AG04450 (cell line): Measurements from ENCODE around the gene A3GALT2. TPM values are rescaled to one million over a fixed set of nuclear protein-coding genes. Genes with fewer than 3 reads are reported as not detected.

Experiments used
- CTCF ChIA-PET: fragments of 300-600, 350-600 bp; formaldehyde crosslinking; extraction: SDS; loops from one replicate; lab custom pipeline; 2022; ENCODE audit warnings: antibody characterized with exemption, inconsistent platforms; lab: Charles Lee
- POLR2A ChIA-PET: fragments of 350-600 bp; formaldehyde crosslinking; extraction: SDS; loops from one replicate; lab custom pipeline; 2021; ENCODE audit warnings: antibody characterized with exemption, inconsistent platforms; lab: Yijun Ruan, JAX
- DNase-seq: peaks from one replicate; pipeline ENCODE4 v3.0.0-alpha.2; 2011; ENCODE audit warnings: low read depth, low spot score
- H3K27ac ChIP-seq: one replicate; pipeline ENCODE4 v1.5.1; 2012; ENCODE audit warnings: low read depth, low read length, control low read depth
- H3K27me3 ChIP-seq: one replicate; pipeline ENCODE4 v1.6.0; 2012; ENCODE audit warnings: low read length; ENCODE audit not compliant: control insufficient read depth, insufficient read depth
- H3K4me3 ChIP-seq: 2 replicates; pipeline ENCODE4 v1.5.1; 2011; ENCODE audit warnings: mild to moderate bottlenecking, low read depth, low read length, control low read depth
- H3K9me3 ChIP-seq: 2 replicates; pipeline ENCODE4 v1.5.1; 2012; ENCODE audit warnings: low read length; ENCODE audit not compliant: control insufficient read depth, insufficient read depth
- polyA plus RNA-seq: library from polyadenylated mRNA; depleted of rRNA; stranded (reverse); fragments of >200 nt; gene quantifications from 2 replicates; pipeline ENCODE4 v1.2.3, GENCODE V29; 2011
- TF ChIP-seq, protein P1 (sequence below): IDR thresholded peaks from 2 replicates; pipeline ENCODE4 v1.5.1; 2011; ENCODE audit warnings: low read depth, low read length, control low read depth, inconsistent platforms

The A3GALT2 gene
- polyA plus RNA-seq, 1 experiment: not detected

- Histone ChIP-seq H3K27ac (no peak overlapping the region), H3K4me3 (no peak overlapping the region), H3K9me3 (no peaks in the 10 kb centered on the region), H3K27me3 (no peaks in the 10 kb centered on the region)
- no peak for DNase-seq
- ChIA-PET CTCF (interaction anchor here (1.5 to 2.1 kb wide), 2 partner anchors 13 to 153 kb away, joined by 3 to 6 read pairs; no protein-coding TSS in a partner anchor), POLR2A (no interaction called here)
- TF ChIP-seq, protein P1, sequence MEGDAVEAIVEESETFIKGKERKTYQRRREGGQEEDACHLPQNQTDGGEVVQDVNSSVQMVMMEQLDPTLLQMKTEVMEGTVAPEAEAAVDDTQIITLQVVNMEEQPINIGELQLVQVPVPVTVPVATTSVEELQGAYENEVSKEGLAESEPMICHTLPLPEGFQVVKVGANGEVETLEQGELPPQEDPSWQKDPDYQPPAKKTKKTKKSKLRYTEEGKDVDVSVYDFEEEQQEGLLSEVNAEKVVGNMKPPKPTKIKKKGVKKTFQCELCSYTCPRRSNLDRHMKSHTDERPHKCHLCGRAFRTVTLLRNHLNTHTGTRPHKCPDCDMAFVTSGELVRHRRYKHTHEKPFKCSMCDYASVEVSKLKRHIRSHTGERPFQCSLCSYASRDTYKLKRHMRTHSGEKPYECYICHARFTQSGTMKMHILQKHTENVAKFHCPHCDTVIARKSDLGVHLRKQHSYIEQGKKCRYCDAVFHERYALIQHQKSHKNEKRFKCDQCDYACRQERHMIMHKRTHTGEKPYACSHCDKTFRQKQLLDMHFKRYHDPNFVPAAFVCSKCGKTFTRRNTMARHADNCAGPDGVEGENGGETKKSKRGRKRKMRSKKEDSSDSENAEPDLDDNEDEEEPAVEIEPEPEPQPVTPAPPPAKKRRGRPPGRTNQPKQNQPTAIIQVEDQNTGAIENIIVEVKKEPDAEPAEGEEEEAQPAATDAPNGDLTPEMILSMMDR: no peak
Measured at GRCh38 chr1:33317946-33318345, 3.0 kb downstream of the A3GALT2 start.

- no peak overlapping the region for H3K4me3 ChIP-seq
- H3K9me3 ChIP-seq: no peaks in the 10 kb centered on the region
- DNase-seq: no peak
- ChIA-PET POLR2A (interaction anchor here (0.7 kb wide), 1 partner anchor 8 kb away, joined by 3 read pairs; no protein-coding TSS in a partner anchor), CTCF (interaction anchor here (1.5 to 2.6 kb wide), 3 partner anchors 12 to 154 kb away, joined by 3 to 8 read pairs (median 6); no protein-coding TSS in a partner anchor)
- H3K27ac ChIP-seq: no peak overlapping the region
- TF ChIP-seq, protein P1: no peak
- peaks cover 1% of the 10 kb centered on the region for H3K27me3 ChIP-seq
Measured at GRCh38 chr1:33317354-33317753, 3.5 kb downstream of the A3GALT2 start.

DNA sequence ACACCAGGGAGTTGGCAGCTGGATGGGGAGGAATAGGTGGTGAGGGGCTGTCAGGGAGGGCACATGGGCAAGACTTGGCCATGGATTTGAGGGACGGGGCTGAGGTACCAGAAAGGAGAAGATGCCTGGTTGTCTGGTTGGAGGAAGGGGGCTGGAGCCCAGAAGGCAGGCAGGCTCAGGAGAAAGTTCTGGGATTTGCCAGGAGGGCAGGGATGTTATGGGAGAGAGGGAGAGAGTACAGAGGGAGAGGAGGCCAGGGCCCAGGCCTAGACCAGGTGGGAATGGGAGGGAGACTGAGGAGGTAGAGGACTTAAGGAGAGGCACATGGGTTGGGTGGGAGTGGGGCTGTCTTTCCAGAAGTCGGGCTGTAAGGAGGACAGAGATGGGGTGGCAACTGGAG is 4.3 kb downstream of the A3GALT2 start:
- H3K27ac ChIP-seq: no peak overlapping the region
- peaks cover 3% of the 10 kb centered on the region for H3K27me3 ChIP-seq
- H3K9me3 ChIP-seq: no peaks in the 10 kb centered on the region
- CTCF ChIA-PET: interaction anchor here (1.5 to 2.6 kb wide), 3 partner anchors 12 to 154 kb away, joined by 3 to 8 read pairs (median 6); no protein-coding TSS in a partner anchor
- POLR2A ChIA-PET: no interaction called here
- no peak for DNase-seq
- no peak overlapping the region for H3K4me3 ChIP-seq
- TF ChIP-seq, protein P1: no peak

GRCh38 chr1:33314416-33314815 is 6.5 kb downstream of the A3GALT2 start:
- no peak overlapping the region for H3K27ac ChIP-seq
- H3K9me3 ChIP-seq: peaks cover 5% of the 10 kb centered on the region; the same call in 1 of the 2 replicates
- no peak overlapping the region for H3K4me3 ChIP-seq
- CTCF ChIA-PET: interaction anchor here (1.1 to 1.3 kb wide), 2 partner anchors 19 to 156 kb away, joined by 5 to 10 read pairs; no protein-coding TSS in a partner anchor
- TF ChIP-seq, protein P1: no peak
- peaks cover 3% of the 10 kb centered on the region for H3K27me3 ChIP-seq
- POLR2A ChIA-PET: no interaction called here
- DNase-seq: no peak

DNA sequence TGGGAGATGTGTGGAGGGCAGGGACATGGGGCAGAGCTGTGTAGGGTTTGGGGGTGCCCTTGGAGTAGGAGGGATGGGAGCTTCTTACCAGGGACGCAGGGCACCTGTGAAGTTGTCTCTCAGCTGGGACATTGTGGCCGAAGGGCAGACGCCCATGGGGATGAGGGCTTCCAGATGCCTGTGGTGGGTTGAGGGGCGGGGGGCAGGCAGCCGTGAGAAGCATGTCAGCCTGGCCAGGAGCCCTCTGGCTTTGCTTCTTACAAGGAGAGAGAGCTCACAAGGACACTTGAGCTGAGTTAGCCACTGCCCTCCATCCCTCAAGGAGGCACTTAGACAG is 8.5 kb downstream of the A3GALT2 start:
- no peak overlapping the region for H3K4me3 ChIP-seq
- no peak overlapping the region for H3K27ac ChIP-seq
- peaks cover 6% of the 10 kb centered on the region; the same call in 1 of the 2 replicates for H3K9me3 ChIP-seq
- POLR2A ChIA-PET: no interaction called here
- H3K27me3 ChIP-seq: peaks cover 3% of the 10 kb centered on the region
- TF ChIP-seq, protein P1: no peak
- no peak for DNase-seq
- CTCF ChIA-PET: interaction anchor here (0.6 to 1.8 kb wide), 3 partner anchors 14 to 109 kb away, joined by 4 to 8 read pairs (median 6); no protein-coding TSS in a partner anchor
